Thyroid gland (tissue), 4 donors: Measurements from ENCODE around the gene TRPM4. TPM values are rescaled to one million over a fixed set of nuclear protein-coding genes. Genes with fewer than 3 reads are reported as not detected.
"Not testable (repeated sequence)": the region's sequence is repeated elsewhere in the genome, so short reads cannot be mapped to it uniquely, and the experiment has no call there.

Source experiments
- DNase-seq, 2 donors: peaks; one replicate each; pipeline ENCODE4 v3.0.0-alpha.2; 2019
- H3K27ac ChIP-seq, 3 donors: fragments of 200-600 bp; sonication (generic); 1 replicate in 2 of 3; 2 replicates in 1 of 3; pipeline ENCODE4 v1.5.1; 2016 to 2019; ENCODE audit warnings: mild to moderate bottlenecking in 1 of 3, moderate library complexity in 1 of 3
- H3K27me3 ChIP-seq: fragments of 200-600 bp; sonication (generic); one replicate; pipeline ENCODE4 v1.5.1; 2019
- H3K36me3 ChIP-seq, 2 donors: fragments of 200-600 bp; sonication (generic); one replicate each; pipeline ENCODE4 v1.5.1; 2016 to 2019
- H3K4me1 ChIP-seq, 2 donors: fragments of 200-600 bp; sonication (generic); one replicate each; pipeline ENCODE4 v1.5.1; 2017 to 2019
- H3K4me3 ChIP-seq, 3 donors: fragments of 200-600 bp; sonication (generic); replicated peaks in 1 of 3; 1 replicate in 2 of 3; 2 replicates in 1 of 3; pipeline ENCODE4 v1.5.1; 2016; ENCODE audit warnings: mild to moderate bottlenecking in 1 of 3
- H3K9me3 ChIP-seq: fragments of 200-600 bp; sonication (generic); one replicate; pipeline ENCODE4 v1.5.1; 2017
- POLR2A ChIP-seq, 2 donors: fragments of 450-650 bp; IDR thresholded peaks; one replicate each; pipeline ENCODE4 v1.6.1; 2017; ENCODE audit warnings: antibody characterized with exemption in 2 of 2, mild to moderate bottlenecking in 2 of 2, moderate library complexity in 1 of 2
- WGBS, 2 donors: methylation state at CpG; one replicate each; pipeline ENCODE4 v1.1.5; 2017; 5-methylcytosine and 5-hydroxymethylcytosine counted together
- intact Hi-C: fragments of 100-400 bp; cut with DNase I; formaldehyde crosslinking; loops from one replicate; pipeline ENCODE4 v1.15.1; 2023
- total RNA-seq, 4 donors: library from RNA; depleted of rRNA; stranded (reverse); fragments of >200 nt; gene quantifications; one replicate each; pipeline ENCODE4 v1.2.3, GENCODE V29; 2016
- TF ChIP-seq, protein P1 (sequence below), 6 experiments: fragments of 200-600 bp in 3 of 6; fragments of 450-650 bp in 3 of 6; sonication (generic) in 3 of 6; IDR thresholded peaks; one replicate each; pipeline ENCODE4 v1.5.1; 2016 to 2019; ENCODE audit warnings: antibody characterized with exemption in 6 of 6, mild to moderate bottlenecking in 2 of 6, inconsistent platforms in 1 of 6, moderate library complexity in 1 of 6

Gene TRPM4
- total RNA-seq, 4 donors from 2014 or later = 18.4 to 36.4 (median 26.1) TPM

GRCh38 chr19:49125025-49125731, 32.4 kb upstream of the TRPM4 start:
- Histone ChIP-seq H3K36me3 (no peaks in the 10 kb centered on the region), H3K27me3 (no peaks in the 10 kb centered on the region), H3K4me1 (peaks cover 12 to 13% of the 10 kb centered on the region in 2 donors), H3K4me3 (no peak overlapping the region), H3K9me3 (no peaks in the 10 kb centered on the region), H3K27ac (no peak overlapping the region)
- WGBS, 2 donors = 30 to 43% methylated on average over 15 to 19 of the region's 23 CpGs
- DNase-seq = no peak
- no peak for TF ChIP-seq POLR2A (IDR thresholded peaks at IDR 0.05)
- TF ChIP-seq, protein P1, sequence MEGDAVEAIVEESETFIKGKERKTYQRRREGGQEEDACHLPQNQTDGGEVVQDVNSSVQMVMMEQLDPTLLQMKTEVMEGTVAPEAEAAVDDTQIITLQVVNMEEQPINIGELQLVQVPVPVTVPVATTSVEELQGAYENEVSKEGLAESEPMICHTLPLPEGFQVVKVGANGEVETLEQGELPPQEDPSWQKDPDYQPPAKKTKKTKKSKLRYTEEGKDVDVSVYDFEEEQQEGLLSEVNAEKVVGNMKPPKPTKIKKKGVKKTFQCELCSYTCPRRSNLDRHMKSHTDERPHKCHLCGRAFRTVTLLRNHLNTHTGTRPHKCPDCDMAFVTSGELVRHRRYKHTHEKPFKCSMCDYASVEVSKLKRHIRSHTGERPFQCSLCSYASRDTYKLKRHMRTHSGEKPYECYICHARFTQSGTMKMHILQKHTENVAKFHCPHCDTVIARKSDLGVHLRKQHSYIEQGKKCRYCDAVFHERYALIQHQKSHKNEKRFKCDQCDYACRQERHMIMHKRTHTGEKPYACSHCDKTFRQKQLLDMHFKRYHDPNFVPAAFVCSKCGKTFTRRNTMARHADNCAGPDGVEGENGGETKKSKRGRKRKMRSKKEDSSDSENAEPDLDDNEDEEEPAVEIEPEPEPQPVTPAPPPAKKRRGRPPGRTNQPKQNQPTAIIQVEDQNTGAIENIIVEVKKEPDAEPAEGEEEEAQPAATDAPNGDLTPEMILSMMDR (IDR thresholded peaks at IDR 0.05) = no peak
- intact Hi-C loops = no loop called here

DNA sequence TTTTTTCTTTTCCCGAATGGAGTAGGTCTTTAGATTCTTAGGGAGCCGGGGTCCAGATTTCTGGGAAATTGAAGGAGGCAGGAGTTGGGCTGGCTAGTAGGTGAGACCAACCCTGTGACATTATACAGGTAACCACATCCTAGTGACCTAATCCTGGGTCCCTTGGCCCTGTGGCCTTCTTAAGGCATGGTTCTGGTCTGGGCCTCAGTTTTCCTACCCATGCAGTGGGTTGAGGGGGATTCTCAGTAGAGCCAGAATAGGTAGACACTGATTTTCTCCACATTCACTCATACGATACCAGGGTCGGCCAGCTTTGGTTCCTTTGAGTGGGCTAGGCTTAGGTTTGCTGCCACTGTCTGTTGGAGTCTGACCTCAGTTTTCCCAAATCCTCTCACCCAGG, 31.0 kb upstream of the TRPM4 start:
- H3K4me3 ChIP-seq = no peak overlapping the region
- no peak for DNase-seq
- 71 to 95% methylated on average over 4 of the region's 4 CpGs for WGBS, 2 donors
- H3K27ac ChIP-seq = no peak overlapping the region
- H3K4me1 ChIP-seq = peaks cover 10 to 12% of the 10 kb centered on the region in 2 donors
- H3K27me3 ChIP-seq = no peaks in the 10 kb centered on the region
- no peaks in the 10 kb centered on the region for H3K36me3 ChIP-seq
- intact Hi-C loops = no loop called here
- TF ChIP-seq, protein P1 (IDR thresholded peaks at IDR 0.05) = no peak
- TF ChIP-seq POLR2A (IDR thresholded peaks at IDR 0.05) = no peak
- H3K9me3 ChIP-seq = no peaks in the 10 kb centered on the region

DNA sequence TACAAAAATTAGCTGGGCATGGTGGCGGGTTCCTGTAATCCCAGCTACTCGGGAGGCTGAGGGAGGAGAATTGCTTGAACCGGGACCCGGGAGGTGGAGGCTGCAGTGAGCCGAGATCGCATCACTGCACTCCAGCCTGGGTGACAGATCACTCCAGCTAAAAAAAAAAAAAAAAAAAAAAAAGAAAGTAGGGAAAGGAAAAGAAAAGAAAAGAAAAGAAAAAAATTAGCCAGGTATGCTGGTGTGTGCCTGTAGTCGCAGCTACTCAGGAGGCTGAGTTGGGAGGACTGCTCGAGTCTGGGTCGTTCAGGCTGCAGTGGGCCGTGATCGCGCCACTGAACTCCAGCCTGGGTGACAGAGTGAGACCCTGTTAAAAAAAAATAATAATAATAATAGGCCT, 30.4 kb upstream of the TRPM4 start:
- H3K9me3 ChIP-seq, intact Hi-C loops, H3K36me3 ChIP-seq, H3K27ac ChIP-seq, H3K27me3 ChIP-seq, DNase-seq, H3K4me3 ChIP-seq: not testable (repeated sequence)
- 89% methylated on average over 12 of the region's 12 CpGs for WGBS, 2 donors
- H3K4me1 ChIP-seq = peaks cover 10 to 12% of the 10 kb centered on the region in 2 donors

GRCh38 chr19:49127674-49128544, 29.7 kb upstream of the TRPM4 start:
- H3K36me3 ChIP-seq = no peaks in the 10 kb centered on the region
- H3K27ac ChIP-seq = peak overlapping the region in 2 of 3 donors; percentile 18 to 46
- no peak overlapping the region for H3K4me3 ChIP-seq
- DNase-seq = peak; percentile 95 to 97
- 5 to 6% methylated on average over 34 to 36 of the region's 63 CpGs for WGBS, 2 donors
- peak in 1 of 2 donors; percentile 33 for TF ChIP-seq POLR2A (IDR thresholded peaks at IDR 0.05)
- TF ChIP-seq, protein P1 (IDR thresholded peaks at IDR 0.05) = peak in 3 of 6 experiments; percentile 13 to 32 (median 25)
- no peaks in the 10 kb centered on the region for H3K9me3 ChIP-seq
- no peaks in the 10 kb centered on the region for H3K27me3 ChIP-seq
- H3K4me1 ChIP-seq = peaks cover 10 to 12% of the 10 kb centered on the region in 2 donors
- intact Hi-C loops = no loop called here

DNA sequence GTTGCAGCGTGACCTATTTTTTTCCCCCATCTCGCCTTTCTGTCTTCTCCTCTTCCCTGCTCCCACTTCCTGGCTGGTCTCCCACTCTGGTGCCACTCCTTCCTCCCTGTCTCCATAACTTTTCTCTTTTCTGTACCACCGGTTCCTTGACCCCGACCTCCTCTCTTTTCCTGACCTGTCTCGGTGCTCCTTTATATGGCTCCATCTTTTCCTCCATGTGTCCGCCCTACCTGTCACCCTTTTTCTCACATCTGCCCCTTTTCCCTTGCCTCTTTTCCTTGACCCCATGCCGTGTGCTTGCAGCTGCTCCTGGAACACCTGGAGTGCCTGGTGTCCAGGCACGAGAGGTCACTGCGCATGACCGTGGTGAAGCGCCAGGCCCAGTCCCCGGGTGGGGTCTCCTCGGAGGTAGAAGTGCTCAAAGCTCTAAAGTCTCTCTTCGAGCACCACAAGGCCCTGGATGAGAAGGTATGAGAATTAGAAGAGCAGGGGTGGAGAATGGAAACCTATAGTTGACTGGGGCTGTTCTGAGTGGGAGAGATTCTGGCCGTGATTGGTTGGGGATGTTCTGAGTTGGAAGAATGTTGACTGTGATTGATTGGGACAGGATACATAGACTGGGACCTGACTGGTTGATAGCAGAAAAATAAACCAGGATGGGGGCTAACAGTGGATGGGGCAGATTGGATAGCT, 28.9 kb upstream of the TRPM4 start:
- intact Hi-C loops = no loop called here
- H3K27ac ChIP-seq = no peak overlapping the region
- no peaks in the 10 kb centered on the region for H3K27me3 ChIP-seq
- no peaks in the 10 kb centered on the region for H3K36me3 ChIP-seq
- H3K9me3 ChIP-seq = no peaks in the 10 kb centered on the region
- TF ChIP-seq, protein P1 (IDR thresholded peaks at IDR 0.05) = no peak
- peaks cover 12 to 19% of the 10 kb centered on the region in 2 donors for H3K4me1 ChIP-seq
- no peak for DNase-seq
- 59 to 70% methylated on average over 15 of the region's 15 CpGs for WGBS, 2 donors
- H3K4me3 ChIP-seq = no peak overlapping the region
